GM12878 (cell line): Measurements from ENCODE around the gene PPIG. TPM values are rescaled to one million over a fixed set of nuclear protein-coding genes. Genes with fewer than 3 reads are reported as not detected.

Experiments
- ATAC-seq: fragments of 200-7000 bp; cut with Tn5 transposase; 3 replicates; pipeline ENCODE4 v1.9.1; 2020; ENCODE audit warnings: mild to moderate bottlenecking, moderate library complexity
- BruUV-seq: library from RNA; stranded (reverse); fragments of 400-500 nt; replicated peaks from 2 replicates; lab custom pipeline; 2021; lab: Mats Ljungman, UMichigan
- CTCF ChIA-PET: fragments of 300-600 bp; sonication (Branson Sonifier 250); formaldehyde crosslinking; extraction: SDS; loops from one replicate; lab custom pipeline; 2021; ENCODE audit warnings: inconsistent platforms; lab: Yijun Ruan, JAX
- POLR2A ChIA-PET: fragments of 350-600 bp; formaldehyde crosslinking; extraction: SDS; loops from one replicate; lab custom pipeline; 2021; ENCODE audit warnings: inconsistent platforms; lab: Charles Lee
- RAD21 ChIA-PET: fragments of 300-600 bp; sonication (Branson Sonifier 250); formaldehyde crosslinking; loops from one replicate; lab custom pipeline; 2023; ENCODE audit warnings: antibody characterized with exemption; ENCODE audit not compliant: unreplicated experiment; lab: Charles Lee
- SMC1A ChIA-PET: fragments of 300-600 bp; sonication (Branson Sonifier 250); formaldehyde crosslinking; loops from one replicate; lab custom pipeline; 2023; ENCODE audit not compliant: unreplicated experiment, uncharacterized antibody; lab: Charles Lee
- DNase-seq: peaks from one replicate; pipeline ENCODE4 v3.0.0-alpha.2; 2011; ENCODE audit warnings: low read depth, low spot score
- FAIRE-seq: peaks from 3 replicates; lab custom pipeline; 2011; peaks lifted over from hg19 to GRCh38; lab: Jason Lieb, UNC
- H2AFZ ChIP-seq: 2 replicates; pipeline ENCODE4 v1.6.0; 2011; ENCODE audit warnings: low read depth, low read length, control low read depth; ENCODE audit not compliant: control insufficient read depth
- H3K27ac ChIP-seq: 2 replicates; pipeline ENCODE4 v1.5.1; 2011; ENCODE audit warnings: control low read depth; ENCODE audit not compliant: control insufficient read depth, insufficient read depth
- H3K27me3 ChIP-seq, 2 experiments: replicated peaks in 1 of 2; 2 replicates each; pipeline versions ENCODE4 v1.6.0 to v1.6.1; 2011; ENCODE audit warnings: low read length in 1 of 2; ENCODE audit not compliant: control insufficient read depth in 2 of 2, insufficient read depth in 2 of 2
- H3K36me3 ChIP-seq, 2 experiments: 2 replicates each; pipeline ENCODE4 v1.5.1; 2011; ENCODE audit warnings: low read length in 1 of 2; ENCODE audit not compliant: control insufficient read depth in 2 of 2, insufficient read depth in 2 of 2
- H3K4me1 ChIP-seq: 2 replicates; pipeline ENCODE4 v1.6.1; 2011; ENCODE audit warnings: mild to moderate bottlenecking, low read length, moderate library complexity, mixed read lengths; ENCODE audit not compliant: control insufficient read depth, insufficient read depth
- H3K4me2 ChIP-seq: 2 replicates; pipeline ENCODE4 v1.6.0; 2011; ENCODE audit warnings: control low read depth; ENCODE audit not compliant: control insufficient read depth, insufficient read depth
- H3K4me3 ChIP-seq: fragments of 200-600 bp; sonication (generic); 2 replicates; pipeline ENCODE4 v1.5.1; 2016
- H3K79me2 ChIP-seq: 2 replicates; pipeline ENCODE4 v1.6.0; 2011; ENCODE audit warnings: low read length; ENCODE audit not compliant: control insufficient read depth, insufficient read depth
- H3K9ac ChIP-seq: 2 replicates; pipeline ENCODE4 v1.8.0; 2011; ENCODE audit warnings: low read length, control low read depth, mixed read lengths; ENCODE audit not compliant: control insufficient read depth, insufficient read depth
- H3K9me3 ChIP-seq: replicated peaks from 3 replicates; pipeline ENCODE4 v1.5.1; 2011; ENCODE audit warnings: mild to moderate bottlenecking, low read length; ENCODE audit not compliant: control insufficient read depth, insufficient read depth
- H4K20me1 ChIP-seq: 2 replicates; pipeline ENCODE4 v1.6.0; 2011; ENCODE audit not compliant: control insufficient read depth, insufficient read depth
- CHD2 ChIP-seq: IDR thresholded peaks from 2 replicates; pipeline ENCODE4 v1.6.1; 2011; ENCODE audit warnings: low read depth, low read length, improper control_type of control experiment, borderline replicate concordance
- ELK1 ChIP-seq: IDR thresholded peaks from 2 replicates; pipeline ENCODE4 v1.6.1; 2012; ENCODE audit warnings: low read depth, low read length, improper control_type of control experiment
- EP300 ChIP-seq, 2 experiments: fragments of 150-350 bp in 1 of 2; IDR thresholded peaks; 2 replicates each; pipeline ENCODE4 v1.6.1; 2011 to 2012; ENCODE audit warnings: low read depth in 2 of 2, low read length in 2 of 2, borderline replicate concordance in 1 of 2, improper control_type of control experiment in 1 of 2, inconsistent platforms in 1 of 2; ENCODE audit not compliant: control insufficient read depth in 1 of 2
- GABPA ChIP-seq: IDR thresholded peaks from 2 replicates; pipeline ENCODE4 v1.6.1; 2014; ENCODE audit warnings: antibody characterized with exemption, low read depth, mild to moderate bottlenecking, inconsistent platforms
- IKZF2 ChIP-seq, 2 experiments: fragments of 450-650 bp; IDR thresholded peaks; 2 replicates each; pipeline ENCODE4 v1.6.1; 2017; ENCODE audit warnings: mild to moderate bottlenecking in 2 of 2, moderate library complexity in 2 of 2
- KLF5 ChIP-seq: fragments of 450-650 bp; IDR thresholded peaks from 2 replicates; pipeline ENCODE4 v1.6.1; 2014; ENCODE audit warnings: mild to moderate bottlenecking; ENCODE audit not compliant: partially characterized antibody
- MAX ChIP-seq: IDR thresholded peaks from 2 replicates; pipeline ENCODE4 v1.6.1; 2012; ENCODE audit warnings: low read depth, low read length, improper control_type of control experiment
- NKRF ChIP-seq: fragments of 450-650 bp; conservative IDR thresholded peaks from 2 replicates; pipeline ENCODE4 v1.6.1; 2017; ENCODE audit warnings: mild to moderate bottlenecking, moderate library complexity
- PBX3 ChIP-seq: IDR thresholded peaks from 2 replicates; pipeline ENCODE4 v1.6.1; 2011; ENCODE audit warnings: mild to moderate bottlenecking, low read depth, low read length, moderate library complexity; ENCODE audit not compliant: insufficient replicate concordance
- PKNOX1 ChIP-seq: fragments of 450-650 bp; IDR thresholded peaks from 2 replicates; pipeline ENCODE4 v1.6.1; 2016; ENCODE audit warnings: mild to moderate bottlenecking
- PML ChIP-seq: IDR thresholded peaks from 2 replicates; pipeline ENCODE4 v1.6.1; 2012; ENCODE audit warnings: low read length, inconsistent platforms
- POLR2AphosphoS2 ChIP-seq: IDR thresholded peaks from 2 replicates; pipeline ENCODE4 v1.6.1; 2011; ENCODE audit warnings: low read depth, mild to moderate bottlenecking, low read length, improper control_type of control experiment, moderate library complexity
- SREBF1 ChIP-seq: IDR thresholded peaks from 2 replicates; pipeline ENCODE4 v1.6.1; 2012; ENCODE audit warnings: mild to moderate bottlenecking, low read length
- SREBF2 ChIP-seq: IDR thresholded peaks from 2 replicates; pipeline ENCODE4 v1.6.1; 2012; ENCODE audit warnings: mild to moderate bottlenecking, low read length
- SRF ChIP-seq, 2 experiments: IDR thresholded peaks; 2 replicates each; pipeline ENCODE4 v1.6.1; 2011; ENCODE audit warnings: low read depth in 2 of 2, low read length in 2 of 2, mild to moderate bottlenecking in 1 of 2, moderate library complexity in 1 of 2
- ZNF217 ChIP-seq: fragments of 450-650 bp; IDR thresholded peaks from 2 replicates; pipeline ENCODE4 v1.6.1; 2017; ENCODE audit warnings: antibody characterized with exemption, mild to moderate bottlenecking
- ZNF622 ChIP-seq: fragments of 450-650 bp; IDR thresholded peaks from 2 replicates; pipeline ENCODE4 v1.6.1; 2017; ENCODE audit warnings: mild to moderate bottlenecking, inconsistent platforms
- WGBS: methylation state at CpG from one replicate; pipeline ENCODE4 v1.1.6; 2016; ENCODE audit warnings: low lambda C conversion rate; ENCODE audit not compliant: insufficient replicate concordance, insufficient coverage; ENCODE audit errors: missing lambda C conversion rate; 5-methylcytosine and 5-hydroxymethylcytosine counted together
- in situ Hi-C: fragments of 300-500 bp; cut with MboI; formaldehyde crosslinking; loops from 9 replicates; pipeline ENCODE4 v1.14.3; 2018; ENCODE audit warnings: mixed read lengths
- intact Hi-C: fragments of 100-400 bp; cut with micrococcal nuclease; formaldehyde crosslinking; loops from one replicate; pipeline ENCODE4 v1.14.2; 2022; ENCODE audit not compliant: unreplicated experiment
- polyA plus RNA-seq, 11 experiments: library from polyadenylated mRNA; depleted of rRNA in 4 of 11; unstranded in 6 of 11; stranded (reverse) in 5 of 11; fragments of >200 nt; fragmentation: Nextera tagmentation in 4 of 11; fragmentation: Illumina TruSeq in 1 of 11; extraction: Ambion mirVana in 4 of 11; extraction: Trizol in 1 of 11; gene quantifications; 1 replicate in 1 of 11; 2 replicates in 10 of 11; pipeline versions ENCODE4 v1.2.1 to v1.2.3, GENCODE V29; 2011 to 2016; ENCODE audit warnings: inconsistent platforms in 2 of 11, missing spikeins in 2 of 11, low read depth in 1 of 11
- total RNA-seq, 4 experiments: library from RNA; depleted of rRNA in 3 of 4; stranded (reverse); fragments of >200 nt in 3 of 4; fragmentation: Illumina TruSeq in 1 of 4; extraction: Trizol in 1 of 4; gene quantifications; 2 replicates each; pipeline versions ENCODE4 v1.2.1 to v1.2.3, GENCODE V29; 2013 to 2021

Gene PPIG
- total and polyA plus RNA-seq, 10 of the 15 experiments (the other 5 are each of a cell fraction or from before 2014, with no cell fraction given) = 22.3 to 147 (median 95.2) TPM

GRCh38 chr2:169573160-169573973 is 10.8 kb upstream of the PPIG start, which contains the start of gene FASTKD1:
Gene FASTKD1 (minus strand): TSS chr2:169573865. CDS start chr2:169572029, 1,836 bp downstream.
- Histone ChIP-seq H3K79me2 (peaks cover 41% of the 10 kb centered on the region), H3K36me3 (peaks cover 0 to 7% of the 10 kb centered on the region in 2 experiments; a peak in 2 of 4 replicates), H3K9ac (peak within 1 kb of the TSS; percentile 74), H3K4me1 (no peaks in the 10 kb centered on the region), H3K4me2 (peak within 1 kb of the TSS; percentile 50), H4K20me1 (no peaks in the 10 kb centered on the region), H3K4me3 (peak within 1 kb of the TSS; percentile 81), H3K27ac (peak within 1 kb of the TSS; percentile 71), H2AFZ (peak within 1 kb of the TSS; percentile 99), H3K27me3 (no peaks in the 10 kb centered on the region), H3K9me3 (no peaks in the 10 kb centered on the region)
- CTCF ChIA-PET = interaction anchor here (0.5 to 2.9 kb wide), 6 partner anchors 11 to 251 kb away, joined by 3 to 17 read pairs (median 6); partner anchors contain the start of genes METTL5 and PPIG
- intact Hi-C loops = no loop called here
- DNase-seq = peak; percentile 79
- RAD21 ChIA-PET = interaction anchor here (0.7 to 3.2 kb wide), 7 partner anchors 11 to 361 kb away, joined by 3 to 21 read pairs (median 4); partner anchors contain the start of genes BBS5 and PPIG
- POLR2A ChIA-PET = interaction anchor here (0.6 to 3.3 kb wide), 6 partner anchors 11 to 470 kb away, joined by 3 to 25 read pairs (median 5); partner anchors contain the start of gene PPIG
- FAIRE-seq = peak; percentile 93
- in situ Hi-C loops = no loop called here
- WGBS = under 1% methylated on average over 33 of the region's 33 CpGs
- SMC1A ChIA-PET = interaction anchor here (0.8 to 2.4 kb wide), 9 partner anchors 11 to 229 kb away, joined by 3 to 26 read pairs (median 3); partner anchors contain the start of gene PPIG
- TSS peak; percentile 83 for BruUV-seq
- ATAC-seq = peak; percentile 98
- no peak for TF ChIP-seq EP300 (IDR thresholded peaks at IDR 0.05; ENCODE audit: borderline replicate concordance in 1 of 2, control insufficient read depth in 1 of 2, low read depth in 2 of 2, low read length in 2 of 2)
- TF ChIP-seq ELK1 = peak; percentile 73
- TF ChIP-seq POLR2AphosphoS2 = no peak
- peak; percentile 69; the same call in 1 of the 2 replicates for TF ChIP-seq PML
- TF ChIP-seq CHD2 = peak; percentile 91
- TF ChIP-seq NKRF = peak; percentile 67
- peak; percentile 87 for TF ChIP-seq PKNOX1
- peak; percentile 76 for TF ChIP-seq GABPA
- no peak for TF ChIP-seq SRF (IDR thresholded peaks at IDR 0.05; ENCODE audit: low read depth in 2 of 2, low read length in 2 of 2)
- peak; percentile 17 for TF ChIP-seq KLF5
- no peak for TF ChIP-seq ZNF217
- no peak for TF ChIP-seq PBX3
- TF ChIP-seq MAX = peak; percentile 77
- no peak for TF ChIP-seq SREBF2
- TF ChIP-seq ZNF622 = no peak
- peak; percentile 82 to 90 for TF ChIP-seq IKZF2 (IDR thresholded peaks at IDR 0.05)
- TF ChIP-seq SREBF1 = peak; percentile 80
